ENCODE data around the gene PIEZO1.

GRCh38 chr16:88725609-88726407 lies 59.2 kb downstream of the PIEZO1 start:
- TF ChIP-seq GATA2 (IDR thresholded peaks at IDR 0.05; ENCODE audit: low read depth, low read length) (no peak), GATA3 (IDR thresholded peaks at IDR 0.05; ENCODE audit: low read depth, low read length) (no peak)
